Subcutaneous abdominal adipose tissue (tissue), 5 donors: ENCODE measurements around the gene GSN.

ENCODE experiments used
- H3K27ac ChIP-seq: one replicate; pipeline ENCODE4 v1.7.0; 2013; ENCODE audit warnings: low read depth, mild to moderate bottlenecking, inconsistent platforms, low read length, moderate library complexity
- H3K27me3 ChIP-seq, 5 donors: one replicate each; pipeline ENCODE4 v1.7.0; 2013; ENCODE audit warnings: low read length in 5 of 5, inconsistent platforms in 1 of 5; ENCODE audit not compliant: control insufficient read depth in 5 of 5, insufficient read depth in 4 of 5
- H3K36me3 ChIP-seq, 5 donors: one replicate each; pipeline ENCODE4 v1.7.0; 2013; ENCODE audit warnings: low read length in 5 of 5; ENCODE audit not compliant: control insufficient read depth in 5 of 5, insufficient read depth in 5 of 5
- H3K4me1 ChIP-seq, 5 donors: one replicate each; pipeline ENCODE4 v1.7.0; 2013; ENCODE audit warnings: low read length in 5 of 5, mild to moderate bottlenecking in 3 of 5, moderate library complexity in 1 of 5; ENCODE audit not compliant: control insufficient read depth in 5 of 5, insufficient read depth in 5 of 5
- H3K4me3 ChIP-seq, 5 donors: one replicate each; pipeline ENCODE4 v1.7.0; 2013; ENCODE audit warnings: low read length in 5 of 5, low read depth in 1 of 5
- H3K9ac ChIP-seq, 5 donors: one replicate each; pipeline ENCODE4 v1.7.0; 2013; ENCODE audit warnings: low read length in 5 of 5, mild to moderate bottlenecking in 4 of 5, moderate library complexity in 3 of 5
- H3K9me3 ChIP-seq, 5 donors: one replicate each; pipeline ENCODE4 v1.7.0; 2013; ENCODE audit warnings: low read length in 5 of 5; ENCODE audit not compliant: control insufficient read depth in 5 of 5
- donor health status: healthy.
- donor health status: healthy.
- donor health status: healthy.
- donor health status: healthy.
- donor health status: healthy.

The GSN gene

GRCh38 chr9:121367306-121368137, 99.6 kb downstream of the GSN start:
- Histone ChIP-seq H3K9me3 (no peaks in the 10 kb centered on the region), H3K4me1 (peaks cover 13 to 89% (median 75%) of the 10 kb centered on the region in 5 donors), H3K27ac (peak overlapping the region; percentile 95), H3K4me3 (peak overlapping the region; percentile 88 to 96 (median 93)), H3K27me3 (no peaks in the 10 kb centered on the region), H3K9ac (peak overlapping the region in 4 of 5 donors; percentile 56 to 75 (median 72)), H3K36me3 (peaks cover 0 to 8% (median 0%) of the 10 kb centered on the region in 5 donors)

GRCh38 chr9:121368138-121368522, 100.2 kb downstream of the GSN start:
- peaks cover 0 to 8% (median 0%) of the 10 kb centered on the region in 5 donors for H3K36me3 ChIP-seq
- H3K4me1 ChIP-seq, result peaks cover 16 to 89% (median 76%) of the 10 kb centered on the region in 5 donors
- H3K27me3 ChIP-seq, result no peaks in the 10 kb centered on the region
- no peaks in the 10 kb centered on the region for H3K9me3 ChIP-seq
- H3K9ac ChIP-seq, result peak overlapping the region in 4 of 5 donors; percentile 56 to 75 (median 72)
- H3K27ac ChIP-seq, result peak overlapping the region; percentile 95
- H3K4me3 ChIP-seq, result peak overlapping the region; percentile 88 to 96 (median 93)

GRCh38 chr9:121368745-121369144, 100.8 kb downstream of the GSN start:
- Histone ChIP-seq H3K4me1 (peaks cover 16 to 88% (median 76%) of the 10 kb centered on the region in 5 donors), H3K4me3 (peak overlapping the region; percentile 88 to 96 (median 93)), H3K9me3 (no peaks in the 10 kb centered on the region), H3K9ac (peak overlapping the region; percentile 87 to 95 (median 89)), H3K27me3 (no peaks in the 10 kb centered on the region), H3K27ac (peak overlapping the region; percentile 95), H3K36me3 (peaks cover 0 to 8% (median 0%) of the 10 kb centered on the region in 5 donors)

- Histone ChIP-seq H3K9me3 (no peaks in the 10 kb centered on the region), H3K27me3 (no peaks in the 10 kb centered on the region), H3K4me3 (peak within 1 kb of the TSS; percentile 88 to 96 (median 93)), H3K9ac (peak within 1 kb of the TSS; percentile 87 to 95 (median 89)), H3K4me1 (peaks cover 14 to 81% (median 70%) of the 10 kb centered on the region in 5 donors), H3K36me3 (peaks cover 0 to 8% (median 0%) of the 10 kb centered on the region in 5 donors), H3K27ac (peak within 1 kb of the TSS; percentile 95)
Observed at GRCh38 chr9:121369595-121370265, 101.8 kb downstream of the GSN start, which contains the start of gene STOM. Gene STOM (minus strand): TSS chr9:121370250. CDS start chr9:121370187, 63 bp downstream.

- Histone ChIP-seq H3K4me3 (no peak overlapping the region), H3K27ac (peak overlapping the region; percentile 95), H3K27me3 (no peaks in the 10 kb centered on the region), H3K36me3 (peaks cover 0 to under 1% (median 0%) of the 10 kb centered on the region in 5 donors), H3K9me3 (no peaks in the 10 kb centered on the region), H3K9ac (peak overlapping the region in 2 of 5 donors; percentile 10 to 30), H3K4me1 (peaks cover 12 to 62% (median 52%) of the 10 kb centered on the region in 5 donors)
Observed at GRCh38 chr9:121371495-121372061, 103.6 kb downstream of the GSN start.

GRCh38 chr9:121372239-121373010, 104.5 kb downstream of the GSN start:
- peaks cover 10 to 54% (median 44%) of the 10 kb centered on the region in 5 donors for H3K4me1 ChIP-seq
- peak overlapping the region in 3 of 5 donors; percentile 6 to 41 (median 10) for H3K9ac ChIP-seq

GRCh38 chr9:121373011-121373729, 105.2 kb downstream of the GSN start:
- Histone ChIP-seq H3K27me3 (no peaks in the 10 kb centered on the region), H3K27ac (peak overlapping the region; percentile 95), H3K36me3 (no peaks in the 10 kb centered on the region), H3K9ac (peak overlapping the region in 2 of 5 donors; percentile 6 to 71), H3K9me3 (no peaks in the 10 kb centered on the region), H3K4me3 (peak overlapping the region in 1 of 5 donors; percentile 3), H3K4me1 (peaks cover 10 to 47% (median 37%) of the 10 kb centered on the region in 5 donors)

More at GRCh38 chr9:121372239-121373010, 104.5 kb downstream of the GSN start:
- Histone ChIP-seq H3K27me3 (no peaks in the 10 kb centered on the region), H3K4me3 (peak overlapping the region in 1 of 5 donors; percentile 17), H3K27ac (peak overlapping the region; percentile 95), H3K36me3 (no peaks in the 10 kb centered on the region), H3K9me3 (no peaks in the 10 kb centered on the region)

- Histone ChIP-seq H3K9ac (no peak overlapping the region), H3K4me3 (no peak overlapping the region), H3K4me1 (peaks cover 10 to 28% (median 24%) of the 10 kb centered on the region in 5 donors), H3K27me3 (no peaks in the 10 kb centered on the region), H3K27ac (no peak overlapping the region), H3K36me3 (no peaks in the 10 kb centered on the region), H3K9me3 (no peaks in the 10 kb centered on the region)
Observed at GRCh38 chr9:121376214-121376830, 108.4 kb downstream of the GSN start.
